Measurements from ENCODE around the gene DDX54. TPM values are rescaled to one million over a fixed set of nuclear protein-coding genes. Genes with fewer than 3 reads are reported as not detected.

Gene DDX54
- total RNA-seq, 1 donor, result 40.2 TPM

GRCh38 chr12:113130457-113131135, 54.7 kb downstream of the DDX54 start:
- no peak overlapping the region for H3K4me3 ChIP-seq (ENCODE audit: insufficient read depth, low read length)

GRCh38 chr12:113129664-113130456, 55.4 kb downstream of the DDX54 start:
- Histone ChIP-seq H3K36me3 (ENCODE audit: insufficient read depth, low read length) (no peaks in the 10 kb centered on the region), H3K27me3 (ENCODE audit: insufficient read depth, low read length) (no peaks in the 10 kb centered on the region), H3K79me2 (ENCODE audit: insufficient read depth, low read length) (no peaks in the 10 kb centered on the region), H4K20me1 (ENCODE audit: insufficient read depth, low read length) (no peaks in the 10 kb centered on the region), H2AFZ (ENCODE audit: low read length) (no peak overlapping the region), H3K4me2 (ENCODE audit: insufficient read depth, low read length) (no peak overlapping the region), H3K9me3 (ENCODE audit: low read depth, low read length) (no peaks in the 10 kb centered on the region), H3K27ac (ENCODE audit: low read depth, low read length) (no peak overlapping the region), H3K4me3 (ENCODE audit: insufficient read depth, low read length) (no peak overlapping the region), H3K4me1 (ENCODE audit: insufficient read depth, low read length) (no peaks in the 10 kb centered on the region)
- peak; percentile 71 for DNase-seq (ENCODE audit: insufficient read length, low spot score, missing footprints)
- TF ChIP-seq CTCF (IDR thresholded peaks at IDR 0.05; ENCODE audit: extremely low read depth, low read depth, low read length), result no peak

More at GRCh38 chr12:113130457-113131135, 54.7 kb downstream of the DDX54 start:
- H4K20me1 ChIP-seq (ENCODE audit: insufficient read depth, low read length), result no peaks in the 10 kb centered on the region
- H3K36me3 ChIP-seq (ENCODE audit: insufficient read depth, low read length), result no peaks in the 10 kb centered on the region
- no peaks in the 10 kb centered on the region for H3K27me3 ChIP-seq (ENCODE audit: insufficient read depth, low read length)
- no peak overlapping the region for H3K4me2 ChIP-seq (ENCODE audit: insufficient read depth, low read length)
- no peak for TF ChIP-seq CTCF (IDR thresholded peaks at IDR 0.05; ENCODE audit: extremely low read depth, low read depth, low read length)
- no peak overlapping the region for H3K27ac ChIP-seq (ENCODE audit: low read depth, low read length)
- no peaks in the 10 kb centered on the region for H3K9me3 ChIP-seq (ENCODE audit: low read depth, low read length)
- DNase-seq (ENCODE audit: insufficient read length, low spot score, missing footprints), result peak; percentile 92
- no peaks in the 10 kb centered on the region for H3K4me1 ChIP-seq (ENCODE audit: insufficient read depth, low read length)
- H3K79me2 ChIP-seq (ENCODE audit: insufficient read depth, low read length), result no peaks in the 10 kb centered on the region
- no peak overlapping the region for H2AFZ ChIP-seq (ENCODE audit: low read length)

- Histone ChIP-seq H3K27ac (ENCODE audit: low read depth, low read length) (no peak overlapping the region), H4K20me1 (ENCODE audit: insufficient read depth, low read length) (no peaks in the 10 kb centered on the region), H3K4me3 (ENCODE audit: insufficient read depth, low read length) (no peak overlapping the region), H3K36me3 (ENCODE audit: insufficient read depth, low read length) (no peaks in the 10 kb centered on the region), H2AFZ (ENCODE audit: low read length) (no peak overlapping the region), H3K79me2 (ENCODE audit: insufficient read depth, low read length) (no peaks in the 10 kb centered on the region), H3K27me3 (ENCODE audit: insufficient read depth, low read length) (no peaks in the 10 kb centered on the region), H3K4me2 (ENCODE audit: insufficient read depth, low read length) (no peak overlapping the region), H3K4me1 (ENCODE audit: insufficient read depth, low read length) (no peaks in the 10 kb centered on the region), H3K9me3 (ENCODE audit: low read depth, low read length) (no peaks in the 10 kb centered on the region)
- TF ChIP-seq CTCF (IDR thresholded peaks at IDR 0.05; ENCODE audit: extremely low read depth, low read depth, low read length), result no peak
- DNase-seq (ENCODE audit: insufficient read length, low spot score, missing footprints), result peak; percentile 64
These were observed 56.2 kb downstream of the DDX54 start for GRCh38 chr12:113128802-113129663.

Data from osteoblast (primary cell).